Panc1 (cell line): Measurements from ENCODE around the gene FIBP. TPM values are rescaled to one million over a fixed set of nuclear protein-coding genes. Genes with fewer than 3 reads are reported as not detected.

Experiments used
- ATAC-seq: fragments of 200-7000 bp; cut with Tn5 transposase; 2 replicates; pipeline ENCODE4 v1.9.1; 2020; ENCODE audit warnings: mild to moderate bottlenecking, moderate library complexity
- BruUV-seq: library from RNA; stranded (reverse); fragments of 400-500 nt; replicated peaks from 2 replicates; lab custom pipeline; 2021; lab: Mats Ljungman, UMichigan
- CTCF ChIA-PET: fragments of 300-600 bp; sonication (Branson Sonifier 250); formaldehyde crosslinking; loops from one replicate; lab custom pipeline; 2022; ENCODE audit warnings: antibody characterized with exemption; lab: Charles Lee
- POLR2A ChIA-PET: fragments of 300-600 bp; sonication (Branson Sonifier 250); formaldehyde crosslinking; loops from one replicate; lab custom pipeline; 2022; ENCODE audit warnings: antibody characterized with exemption; lab: Charles Lee
- DNase-seq: peaks from one replicate; pipeline ENCODE4 v3.0.0-alpha.2; 2010; ENCODE audit warnings: low read depth, low spot score
- H3K27ac ChIP-seq: 2 replicates; pipeline ENCODE4 v1.5.1; 2011; ENCODE audit warnings: mild to moderate bottlenecking, low read length, inconsistent platforms
- H3K27me3 ChIP-seq: fragments of 200-500 bp; sonication (Bioruptor generic); 2 replicates; pipeline ENCODE4 v1.6.0; 2014; ENCODE audit warnings: low read length, inconsistent platforms; ENCODE audit not compliant: control insufficient read depth, insufficient read depth
- H3K36me3 ChIP-seq: fragments of 200-500 bp; sonication (Bioruptor generic); 2 replicates; pipeline ENCODE4 v1.5.1; 2014; ENCODE audit warnings: inconsistent platforms, mild to moderate bottlenecking, low read length, moderate library complexity; ENCODE audit not compliant: control insufficient read depth, insufficient read depth
- H3K4me1 ChIP-seq: 2 replicates; pipeline ENCODE4 v1.5.1; 2011; ENCODE audit warnings: inconsistent platforms, mild to moderate bottlenecking, low read length, moderate library complexity; ENCODE audit not compliant: control insufficient read depth, insufficient read depth
- H3K4me3 ChIP-seq, 2 experiments: 2 replicates each; pipeline ENCODE4 v1.5.1; 2011 to 2012; ENCODE audit warnings: low read depth in 2 of 2, low read length in 2 of 2, mild to moderate bottlenecking in 2 of 2, inconsistent platforms in 1 of 2, moderate library complexity in 1 of 2
- H3K9me3 ChIP-seq: fragments of 200-500 bp; sonication (Bioruptor generic); 2 replicates; pipeline ENCODE4 v1.5.1; 2014; ENCODE audit warnings: low read depth, mild to moderate bottlenecking, inconsistent platforms, low read length, moderate library complexity; ENCODE audit not compliant: control insufficient read depth, insufficient read depth
- CTCF ChIP-seq: fragments of 450-650 bp; IDR thresholded peaks from 2 replicates; pipeline ENCODE4 v1.5.1; 2017; ENCODE audit warnings: mild to moderate bottlenecking
- POLR2AphosphoS5 ChIP-seq: IDR thresholded peaks from 2 replicates; pipeline ENCODE4 v1.6.1; 2012; ENCODE audit warnings: mild to moderate bottlenecking, low read depth, low read length, moderate library complexity
- REST ChIP-seq, 2 experiments: IDR thresholded peaks; 2 replicates each; pipeline ENCODE4 v1.6.1; 2011 to 2012; ENCODE audit warnings: low read depth in 2 of 2, control low read depth in 1 of 2, low read length in 1 of 2, mild to moderate bottlenecking in 1 of 2, moderate library complexity in 1 of 2; ENCODE audit not compliant: insufficient read depth in 1 of 2
- SIN3A ChIP-seq: IDR thresholded peaks from 2 replicates; pipeline ENCODE4 v1.6.1; 2012; ENCODE audit warnings: low read depth, mild to moderate bottlenecking, low read length, moderate library complexity, borderline replicate concordance; ENCODE audit not compliant: insufficient read depth
- TCF7L2 ChIP-seq: IDR thresholded peaks from 2 replicates; pipeline ENCODE4 v1.6.1; 2011; ENCODE audit warnings: mild to moderate bottlenecking, low read depth, low read length, inconsistent platforms
- in situ Hi-C: cut with HindIII; loops from 2 replicates; pipeline ENCODE4 v1.10.0; 2016; ENCODE audit warnings: low sequenced_read_pairs, low pct_unique_long_range_greater_than_20kb
- intact Hi-C: fragments of 100-400 bp; cut with micrococcal nuclease; formaldehyde crosslinking; loops from one replicate; pipeline ENCODE4 v1.10.0; 2022; ENCODE audit not compliant: unreplicated experiment
- total RNA-seq: library from RNA; stranded (reverse); gene quantifications from one replicate; pipeline ENCODE4 v1.2.1, GENCODE V29; 2021; ENCODE audit not compliant: unreplicated experiment

The FIBP gene
- total RNA-seq, 1 experiment from 2014 or later = 105 TPM

GRCh38 chr11:65851083-65851579 lies 37.1 kb downstream of the FIBP start:
- TF ChIP-seq CTCF (peak; percentile 91), SIN3A (no peak), POLR2AphosphoS5 (peak; percentile 68), TCF7L2 (no peak)
- no peaks in the 10 kb centered on the region for H3K9me3 ChIP-seq
- DNase-seq (no peak), ATAC-seq (peak; percentile 59)
- H3K4me1 ChIP-seq = peaks cover 33% of the 10 kb centered on the region
- H3K27me3 ChIP-seq = no peaks in the 10 kb centered on the region
- H3K4me3 ChIP-seq = no peak overlapping the region
- intact Hi-C loops (loop anchor here (10.0 kb wide), 1 partner anchor 296 kb away; the partner anchor contains the start of gene LTBP3), in situ Hi-C loops (no loop called here)
- ChIA-PET CTCF (interaction anchor here (0.9 to 1.6 kb wide), 4 partner anchors 18 to 139 kb away, joined by 5 to 12 read pairs (median 6); partner anchors contain the start of genes KAT5 and SNX32), POLR2A (interaction anchor here (0.6 to 1.7 kb wide), 3 partner anchors 9 to 735 kb away, joined by 4 to 13 read pairs (median 4); partner anchors contain the start of gene MUS81)
- H3K27ac ChIP-seq = no peak overlapping the region
- H3K36me3 ChIP-seq = peaks cover 23% of the 10 kb centered on the region
- no TSS peak for BruUV-seq

- no peak overlapping the region for H3K4me3 ChIP-seq
- peaks cover 17% of the 10 kb centered on the region for H3K36me3 ChIP-seq
- no peak overlapping the region for H3K27ac ChIP-seq
- TF ChIP-seq CTCF = no peak
- no peak for TF ChIP-seq REST (IDR thresholded peaks at IDR 0.05; ENCODE audit: insufficient read depth in 1 of 2, low read depth in 2 of 2, low read length in 1 of 2)
- TF ChIP-seq TCF7L2 = no peak
- TF ChIP-seq SIN3A = no peak
- no peak for TF ChIP-seq POLR2AphosphoS5
- no TSS peak for BruUV-seq
- intact Hi-C loops = loop anchor here (10.0 kb wide), 1 partner anchor 296 kb away; the partner anchor contains the start of gene LTBP3
- in situ Hi-C loops = no loop called here
- DNase-seq (no peak), ATAC-seq (peak; percentile 7)
- ChIA-PET POLR2A (interaction anchor here (1.4 kb wide), 1 partner anchor 9 kb away, joined by 3 read pairs; no protein-coding TSS in a partner anchor), CTCF (interaction anchor here (0.6 to 1.6 kb wide), 3 partner anchors 10 to 106 kb away, joined by 3 to 6 read pairs (median 5); partner anchors contain the start of genes MUS81 and SNX32)
- H3K27me3 ChIP-seq = no peaks in the 10 kb centered on the region
- no peaks in the 10 kb centered on the region for H3K9me3 ChIP-seq
- peaks cover 27% of the 10 kb centered on the region for H3K4me1 ChIP-seq
These were observed 37.8 kb downstream of the FIBP start for GRCh38 chr11:65850217-65851082.
